ENCODE data around the gene PRR12. TPM values are rescaled to one million over a fixed set of nuclear protein-coding genes. Genes with fewer than 3 reads are reported as not detected.
"Not testable (repeated sequence)": the region's sequence is repeated elsewhere in the genome, so short reads cannot be mapped to it uniquely, and the experiment has no call there.

The PRR12 gene
- polyA plus RNA-seq, 1 donor, result 20.7 TPM

- DNase-seq, result no peak
These were observed 23.3 kb downstream of the PRR12 start for GRCh38 chr19:49614096-49614833.

DNA sequence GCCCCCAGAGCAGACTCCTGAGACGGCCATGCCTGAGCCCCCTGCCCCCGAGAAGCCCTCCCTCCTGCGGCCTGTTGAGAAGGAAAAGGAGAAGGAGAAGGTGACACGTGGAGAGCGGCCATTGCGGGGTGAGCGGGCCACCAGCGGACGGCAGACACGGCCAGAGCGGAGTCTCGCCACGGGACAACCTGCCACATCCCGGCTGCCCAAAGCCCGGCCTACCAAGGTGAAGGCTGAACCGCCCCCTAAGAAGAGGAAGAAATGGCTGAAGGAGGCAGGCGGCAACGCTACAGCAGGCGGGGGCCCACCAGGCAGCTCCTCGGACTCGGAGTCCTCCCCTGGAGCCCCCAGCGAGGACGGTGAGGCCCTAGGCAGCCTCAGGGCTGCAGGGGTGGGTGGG, 24.9 kb downstream of the PRR12 start:
- no peak for DNase-seq

GRCh38 chr19:49616532-49616931, 25.6 kb downstream of the PRR12 start:
- no peak for DNase-seq

DNA sequence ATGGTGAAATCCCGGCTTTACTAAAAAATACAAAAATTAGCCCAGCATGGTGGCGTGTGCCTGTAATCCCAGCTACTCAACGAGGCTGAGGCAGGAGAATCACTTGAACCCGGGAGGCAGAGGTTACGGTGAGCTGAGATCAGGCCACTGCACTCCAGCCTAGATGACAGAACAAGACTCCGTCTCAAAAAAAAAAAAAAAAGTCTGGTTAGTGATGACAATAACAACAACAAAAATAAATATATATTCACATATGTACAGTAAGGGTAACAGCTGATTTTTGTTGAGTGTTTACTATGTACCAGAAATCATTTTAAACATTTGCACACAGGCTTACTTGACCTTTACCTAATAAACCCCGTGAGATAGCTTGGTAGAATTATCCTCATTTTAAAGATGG, 26.0 kb downstream of the PRR12 start:
- DNase-seq, result no peak

DNA sequence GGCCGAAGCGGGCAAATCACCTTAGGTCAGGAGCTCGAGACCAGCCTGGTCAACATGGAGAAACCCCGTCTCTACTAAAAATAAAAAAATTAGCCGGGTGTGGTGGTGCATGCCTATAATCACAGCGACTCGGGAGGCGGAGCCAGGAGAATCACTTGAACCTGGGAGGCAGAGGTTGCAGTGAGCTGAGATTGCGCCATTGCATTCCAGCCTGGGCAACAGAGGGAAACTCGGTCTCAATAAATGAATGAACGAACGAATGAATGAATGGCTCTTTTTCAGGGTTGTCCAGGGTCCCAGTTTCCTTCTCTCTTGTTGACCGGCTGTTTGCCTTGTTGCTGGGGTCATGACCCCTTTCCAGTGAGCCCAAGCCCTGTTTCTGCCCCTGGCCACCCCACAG, 26.9 kb downstream of the PRR12 start:
- not testable (repeated sequence) for DNase-seq

DNA sequence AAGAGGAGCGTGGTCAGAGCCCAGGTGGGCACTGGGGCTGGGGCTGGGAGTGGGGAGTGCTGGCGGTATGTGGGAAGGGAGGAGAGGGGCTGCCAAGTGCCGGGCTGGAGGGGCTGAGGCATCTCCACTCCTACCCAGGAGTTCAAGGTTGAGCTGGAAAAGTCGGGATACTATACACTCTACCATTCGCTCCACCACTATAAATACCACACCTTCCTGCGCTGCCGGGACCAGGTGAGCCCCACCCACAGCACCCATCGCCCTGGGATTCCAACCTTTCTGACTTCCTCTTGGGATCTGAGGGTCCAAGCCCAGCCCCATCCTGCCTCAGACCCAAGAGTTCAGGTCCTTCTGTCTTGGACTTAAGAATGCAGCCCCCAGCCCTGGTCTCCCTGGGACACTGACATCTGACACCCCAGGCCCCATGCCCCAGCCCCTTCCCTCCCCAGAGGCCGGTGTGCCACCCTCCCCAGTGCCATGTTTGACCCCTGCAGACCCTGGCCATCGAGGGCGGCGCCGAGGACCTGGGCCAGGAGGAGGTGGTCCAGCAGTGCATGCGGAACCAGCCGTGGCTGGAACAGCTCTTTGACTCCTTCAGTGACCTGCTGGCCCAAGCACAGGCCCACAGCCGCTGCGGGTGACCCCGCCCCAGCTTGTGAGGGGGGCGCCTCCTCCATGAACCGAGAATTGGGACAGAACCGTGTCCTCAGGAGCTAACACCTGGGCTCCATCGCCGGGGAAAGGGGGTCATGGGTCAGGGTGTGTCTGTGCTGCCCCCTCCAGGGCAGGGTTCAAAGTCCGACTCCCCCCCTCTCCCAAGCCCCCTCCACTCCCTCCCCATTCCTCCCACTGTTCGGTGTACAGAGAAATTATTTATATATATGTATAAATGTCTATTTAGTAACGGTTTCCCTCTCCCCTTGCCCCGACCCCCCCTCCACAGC, 34.3 kb downstream of the PRR12 start:
- no peak for DNase-seq

GRCh38 chr19:49626226-49626625, 35.2 kb downstream of the PRR12 start:
- no peak for DNase-seq

- no peak for DNase-seq
These were observed 38.7 kb downstream of the PRR12 start for GRCh38 chr19:49629659-49630058.

DNA sequence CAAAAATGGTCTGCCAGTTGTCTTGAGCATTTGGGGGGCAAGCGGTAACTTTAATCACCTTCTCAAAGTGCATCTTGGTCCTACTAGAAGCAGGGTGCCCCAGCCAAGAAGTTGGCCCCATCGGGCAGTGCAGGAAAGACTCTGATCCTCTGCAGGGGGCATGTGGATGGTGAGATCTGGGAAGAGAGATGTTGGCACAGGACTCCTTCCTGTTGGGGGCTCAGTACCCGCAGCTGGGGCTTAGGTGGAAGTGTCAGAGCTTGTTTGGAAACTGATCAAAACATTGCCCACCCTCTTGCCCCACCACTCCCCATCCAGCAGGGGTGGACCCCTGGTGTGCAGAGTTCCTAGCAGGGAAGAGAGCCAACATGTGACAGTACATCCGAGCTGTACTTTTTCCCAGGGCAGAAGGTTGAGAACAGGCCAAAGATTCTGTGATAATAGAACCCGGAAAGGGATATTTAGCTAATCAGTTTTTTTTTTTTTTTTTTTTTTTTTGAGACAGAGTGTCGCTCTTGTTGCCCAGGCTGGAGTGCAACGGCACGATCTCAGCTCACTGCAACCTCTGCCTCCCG, 40.1 kb downstream of the PRR12 start:
- DNase-seq, result no peak

DNA sequence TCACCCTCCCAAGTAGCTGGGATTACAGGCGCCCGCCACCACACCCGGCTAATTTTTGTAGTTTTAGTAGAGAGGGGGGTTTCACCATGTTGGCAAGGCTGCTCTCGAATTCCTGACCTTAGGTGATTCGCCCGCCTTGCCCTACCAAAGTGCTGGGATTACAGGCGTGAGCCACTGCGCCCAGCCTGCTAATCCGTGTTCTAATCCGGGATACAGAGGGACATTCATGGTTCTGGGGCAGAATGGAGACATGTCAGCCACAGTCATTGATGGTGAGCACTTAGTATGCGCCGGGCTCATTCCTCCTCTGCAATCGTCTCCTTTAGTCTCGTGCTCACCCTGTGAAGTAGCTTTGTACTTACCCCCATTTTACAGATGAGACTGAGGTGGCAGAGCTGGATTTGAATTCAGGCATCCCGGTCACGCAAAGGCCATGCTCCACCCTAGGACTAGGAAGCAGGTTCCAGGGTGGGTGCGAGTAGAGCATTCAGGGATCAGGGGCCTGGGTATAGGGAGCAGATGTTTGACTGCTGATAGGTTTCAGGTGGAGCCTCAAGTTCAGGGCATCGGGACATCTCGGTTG, 40.7 kb downstream of the PRR12 start:
- no peak for DNase-seq

DNA sequence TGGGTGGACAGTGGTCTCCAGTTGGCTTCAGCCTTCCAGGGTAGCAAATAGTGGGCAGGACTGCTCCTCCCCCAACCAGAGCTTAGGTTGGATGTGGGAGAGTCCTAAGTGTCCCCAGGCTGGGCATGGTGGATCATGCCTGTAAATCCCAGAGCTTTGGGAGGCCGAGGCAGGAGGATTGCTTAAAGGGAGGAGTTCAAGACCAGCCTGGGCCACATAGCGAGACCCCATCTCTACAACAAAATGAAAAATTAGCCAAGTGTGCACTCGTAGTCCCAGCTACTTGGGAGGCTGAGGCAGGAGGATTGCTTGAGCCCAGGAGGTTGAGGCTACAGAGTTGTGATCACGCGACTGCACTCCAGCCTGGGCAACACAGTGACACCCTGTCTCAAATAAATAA, 41.6 kb downstream of the PRR12 start:
- no peak for DNase-seq

DNA sequence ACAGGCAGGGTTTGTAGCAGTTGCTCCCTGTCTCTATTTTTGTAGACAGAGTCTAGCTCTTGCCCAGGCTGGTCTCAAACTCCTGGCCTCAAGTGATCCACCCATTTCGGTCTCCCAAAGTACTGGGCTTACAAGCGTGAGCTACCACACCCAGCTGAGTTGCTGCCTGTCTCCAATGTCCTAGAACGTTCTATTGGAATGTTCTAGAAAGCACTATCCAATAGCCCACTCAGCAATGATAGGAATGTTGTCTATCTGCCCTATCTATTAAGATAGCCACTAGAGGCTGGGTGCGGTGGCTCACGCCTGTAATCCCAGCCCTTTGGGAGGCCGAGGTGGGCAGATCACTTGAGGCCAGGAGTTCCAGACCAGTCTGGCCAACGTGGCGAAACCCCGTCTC, 42.3 kb downstream of the PRR12 start:
- DNase-seq, result not testable (repeated sequence)

DNA sequence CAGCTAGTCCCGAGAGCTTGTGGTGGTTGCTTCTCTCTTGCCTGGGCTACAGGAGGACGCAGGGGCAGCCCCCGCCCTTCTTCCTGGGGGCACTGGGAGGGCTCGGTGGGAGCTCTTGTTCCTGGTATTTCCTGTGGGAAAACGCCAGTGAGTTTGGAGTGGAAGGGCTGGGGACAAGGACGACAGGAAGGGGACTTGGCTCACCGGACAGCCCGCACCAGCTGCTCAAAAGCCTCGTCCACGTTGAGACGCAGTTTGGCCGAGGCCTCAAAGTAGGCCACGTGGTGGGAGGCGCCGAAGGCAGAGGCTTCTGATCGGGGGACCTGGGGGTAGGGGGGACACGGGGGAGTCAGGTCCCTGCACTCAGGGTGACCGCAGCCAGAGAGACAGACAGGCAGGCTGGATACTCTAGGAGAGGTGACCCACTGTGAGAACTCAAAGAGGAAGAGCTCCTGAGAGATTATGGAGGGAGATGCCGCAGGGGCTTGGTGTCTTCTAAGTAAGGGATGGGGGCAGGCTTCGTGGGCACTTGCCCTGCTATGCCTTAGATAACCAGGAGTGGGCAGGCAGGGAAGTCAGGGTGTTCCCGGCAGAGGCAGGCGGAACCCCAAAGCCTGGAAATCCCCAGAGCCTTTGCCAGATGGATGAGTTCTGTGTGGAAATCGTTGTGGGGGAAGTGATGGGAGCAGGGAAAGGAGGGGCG, 44.7 kb downstream of the PRR12 start:
- DNase-seq, result no peak

DNA sequence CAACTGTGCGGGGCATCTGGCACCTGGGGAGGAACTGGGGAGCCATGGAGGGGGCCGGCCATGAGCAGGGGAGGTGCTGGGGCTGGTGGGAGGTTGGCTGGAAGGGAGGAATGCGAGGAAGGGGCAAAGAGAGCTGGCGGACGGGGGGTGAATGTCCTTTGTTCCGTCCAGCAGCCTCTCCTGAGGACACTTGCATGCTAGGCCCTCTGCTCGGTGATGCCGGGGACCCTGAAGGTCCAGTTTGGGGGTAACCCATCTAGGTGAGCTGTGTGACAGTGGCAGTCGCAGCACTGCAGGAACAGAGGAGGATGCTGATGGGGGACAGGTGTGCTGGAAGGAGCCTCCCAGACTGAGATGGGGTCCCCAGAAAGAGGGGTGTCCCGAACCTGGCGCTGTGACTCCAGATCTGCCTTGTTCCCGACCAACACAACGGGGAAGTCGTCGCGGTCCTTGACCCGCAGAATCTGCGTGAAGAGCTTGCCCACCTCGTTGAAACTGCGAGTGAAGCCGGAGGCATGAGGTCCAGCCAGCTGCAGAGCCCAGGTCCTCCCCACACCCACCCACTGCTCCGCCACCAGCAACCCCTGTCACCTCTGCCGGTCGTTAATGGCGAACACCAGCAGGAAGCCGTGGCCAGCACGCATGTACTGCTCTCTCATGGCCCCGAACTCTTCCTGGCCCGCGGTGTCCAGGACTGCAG, 45.4 kb downstream of the PRR12 start:
- no peak for DNase-seq

- DNase-seq, result no peak
These were observed 47.1 kb downstream of the PRR12 start for GRCh38 chr19:49637821-49638738.

GRCh38 chr19:49639401-49640112, 48.6 kb downstream of the PRR12 start:
- no peak for DNase-seq

- DNase-seq, result peak; percentile 100
These were observed 49.3 kb downstream of the PRR12 start, which contains the start of gene RRAS for GRCh38 chr19:49640113-49640898. RRAS (minus strand) TSS chr19:49640143; CDS start chr19:49640098, 45 bp downstream.

DNA sequence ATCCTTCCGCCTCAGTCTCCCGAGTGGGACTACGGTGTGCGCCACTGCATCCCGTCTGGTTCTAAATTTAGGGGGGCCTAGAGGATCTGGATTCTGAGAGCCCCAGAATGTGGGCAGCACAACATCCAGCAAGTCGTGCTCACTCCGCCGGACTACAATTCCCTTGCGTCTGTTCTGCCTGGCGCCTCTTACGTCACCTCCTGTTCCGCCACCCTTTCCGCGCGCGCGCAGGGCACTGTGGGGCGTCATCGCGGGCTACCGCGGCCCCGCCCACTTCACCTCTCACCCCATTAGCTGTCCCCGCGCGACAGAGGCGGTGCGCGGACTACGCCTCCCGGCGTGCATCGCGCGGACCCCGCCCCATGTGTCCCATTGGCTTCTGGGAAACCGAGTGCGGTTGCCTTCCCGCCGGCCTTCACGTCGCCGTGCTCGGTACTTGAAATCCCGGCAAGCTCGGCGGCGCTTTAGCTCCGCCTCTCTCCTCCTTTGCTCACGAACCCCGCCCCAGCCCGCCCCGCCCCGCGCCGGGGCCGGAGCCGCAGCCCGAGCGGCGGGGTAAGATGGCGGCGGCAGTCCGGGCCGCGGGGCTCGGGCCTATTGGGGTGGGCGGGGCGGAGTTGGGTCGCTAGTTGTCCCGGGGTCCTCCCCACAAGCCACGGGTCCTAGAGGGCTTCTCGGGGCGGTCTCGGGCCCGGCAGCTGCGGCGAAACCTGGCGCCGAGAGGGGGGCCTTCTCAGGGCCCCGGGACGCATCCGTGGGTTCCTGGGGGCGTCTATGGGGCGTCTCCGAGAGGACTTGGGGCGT, 50.9 kb downstream of the PRR12 start, which contains the start of gene SCAF1:
Gene SCAF1 (plus strand): TSS at position 522 of the 804 bp plus-strand sequence. CDS start 2,818 bp downstream, outside the sequence.
- DNase-seq, result peak; percentile 99

All from left kidney (tissue), 2 donors.